ENCODE data around the gene GDAP2.

- no peak for TF ChIP-seq CTCF (IDR thresholded peaks at IDR 0.05)
- no peak for TF ChIP-seq POLR2A (IDR thresholded peaks at IDR 0.05)
- TF ChIP-seq POLR2AphosphoS5 (IDR thresholded peaks at IDR 0.05), result no peak
Measured at GRCh38 chr1:117905019-117905418, 24.4 kb downstream of the GDAP2 start.
